Esophagus squamous epithelium (tissue), 5 donors: ENCODE results near the gene PTAR1. TPM values are rescaled to one million over a fixed set of nuclear protein-coding genes. Genes with fewer than 3 reads are reported as not detected.

Experiments
- DNase-seq: peaks from one replicate; lab custom pipeline; 2025; lab: John Stamatoyannopoulos, UW
- H3K27ac ChIP-seq, 4 donors: fragments of 200-600 bp; sonication (generic); one replicate each; pipeline ENCODE4 v1.5.1; 2016 to 2019; ENCODE audit warnings: mild to moderate bottlenecking in 1 of 4
- H3K27me3 ChIP-seq, 4 donors: fragments of 200-600 bp; sonication (generic); 1 replicate in 3 of 4; 2 replicates in 1 of 4; pipeline versions ENCODE4 v1.5.1 to v1.6.0; 2017 to 2021; ENCODE audit warnings: antibody characterized with exemption in 1 of 4
- H3K36me3 ChIP-seq, 3 donors: fragments of 200-600 bp; sonication (generic); one replicate each; pipeline ENCODE4 v1.5.1; 2016 to 2019
- H3K4me1 ChIP-seq, 3 donors: fragments of 200-600 bp; sonication (generic); one replicate each; pipeline ENCODE4 v1.5.1; 2017 to 2019
- H3K4me3 ChIP-seq, 4 donors: fragments of 200-600 bp; sonication (generic); 1 replicate in 3 of 4; 2 replicates in 1 of 4; pipeline ENCODE4 v1.5.1; 2016 to 2019; ENCODE audit warnings: mild to moderate bottlenecking in 2 of 4, moderate library complexity in 1 of 4
- H3K9me3 ChIP-seq, 3 donors: fragments of 200-600 bp; sonication (generic); one replicate each; pipeline ENCODE4 v1.5.1; 2016 to 2019
- POLR2A ChIP-seq, 4 donors: fragments of 450-650 bp; IDR thresholded peaks; one replicate each; pipeline ENCODE4 v1.6.1; 2017; ENCODE audit warnings: antibody characterized with exemption in 4 of 4, mild to moderate bottlenecking in 4 of 4, moderate library complexity in 3 of 4
- WGBS, 2 donors: methylation state at CpG; one replicate each; pipeline ENCODE4 v1.1.5; 2018; 5-methylcytosine and 5-hydroxymethylcytosine counted together
- intact Hi-C: fragments of 100-400 bp; cut with DNase I; formaldehyde crosslinking; loops from one replicate; pipeline ENCODE4 v1.15.0; 2022
- total RNA-seq, 4 donors: library from RNA; depleted of rRNA; stranded (reverse); fragments of >200 nt; gene quantifications; one replicate each; pipeline ENCODE4 v1.1.0, GENCODE V29; 2016
- TF ChIP-seq, protein P1 (sequence below), 6 experiments: fragments of 450-650 bp in 4 of 6; fragments of 200-600 bp in 2 of 6; sonication (generic) in 2 of 6; IDR thresholded peaks; one replicate each; pipeline ENCODE4 v1.5.1; 2016 to 2019; ENCODE audit warnings: antibody characterized with exemption in 6 of 6, mild to moderate bottlenecking in 4 of 6, moderate library complexity in 4 of 6
- donor health status: DM: yes; HTN: yes; CAD: no.

The PTAR1 gene
- total RNA-seq, 4 donors from 2014 or later = 19.8 to 68.3 (median 33.8) TPM

DNA sequence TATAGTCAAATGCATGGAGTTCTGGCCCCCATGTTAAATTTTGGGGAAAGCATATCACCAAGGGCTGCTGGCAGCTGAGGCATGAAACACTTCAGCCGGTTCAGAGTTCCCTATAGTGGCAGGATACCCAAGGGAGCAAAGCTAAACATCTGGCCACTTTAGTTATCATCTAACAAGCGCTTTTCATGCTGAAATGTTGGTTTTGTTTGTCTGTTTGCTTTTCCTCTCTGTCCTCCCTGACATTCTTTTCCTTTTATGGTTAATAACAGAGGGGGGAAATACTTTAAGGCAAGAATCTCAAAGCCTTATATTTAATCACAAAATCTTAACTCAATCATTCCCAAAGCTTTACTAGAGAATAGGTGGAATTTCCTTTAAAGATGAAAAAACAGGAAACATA is 99.5 kb downstream of the PTAR1 start:
- Histone ChIP-seq H3K27ac (no peak overlapping the region), H3K36me3 (no peaks in the 10 kb centered on the region), H3K4me3 (no peak overlapping the region), H3K27me3 (no peaks in the 10 kb centered on the region), H3K4me1 (no peaks in the 10 kb centered on the region), H3K9me3 (no peaks in the 10 kb centered on the region)
- no peak for TF ChIP-seq POLR2A (IDR thresholded peaks at IDR 0.05)
- TF ChIP-seq, protein P1, sequence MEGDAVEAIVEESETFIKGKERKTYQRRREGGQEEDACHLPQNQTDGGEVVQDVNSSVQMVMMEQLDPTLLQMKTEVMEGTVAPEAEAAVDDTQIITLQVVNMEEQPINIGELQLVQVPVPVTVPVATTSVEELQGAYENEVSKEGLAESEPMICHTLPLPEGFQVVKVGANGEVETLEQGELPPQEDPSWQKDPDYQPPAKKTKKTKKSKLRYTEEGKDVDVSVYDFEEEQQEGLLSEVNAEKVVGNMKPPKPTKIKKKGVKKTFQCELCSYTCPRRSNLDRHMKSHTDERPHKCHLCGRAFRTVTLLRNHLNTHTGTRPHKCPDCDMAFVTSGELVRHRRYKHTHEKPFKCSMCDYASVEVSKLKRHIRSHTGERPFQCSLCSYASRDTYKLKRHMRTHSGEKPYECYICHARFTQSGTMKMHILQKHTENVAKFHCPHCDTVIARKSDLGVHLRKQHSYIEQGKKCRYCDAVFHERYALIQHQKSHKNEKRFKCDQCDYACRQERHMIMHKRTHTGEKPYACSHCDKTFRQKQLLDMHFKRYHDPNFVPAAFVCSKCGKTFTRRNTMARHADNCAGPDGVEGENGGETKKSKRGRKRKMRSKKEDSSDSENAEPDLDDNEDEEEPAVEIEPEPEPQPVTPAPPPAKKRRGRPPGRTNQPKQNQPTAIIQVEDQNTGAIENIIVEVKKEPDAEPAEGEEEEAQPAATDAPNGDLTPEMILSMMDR (IDR thresholded peaks at IDR 0.05) = no peak
- no peak for DNase-seq
- intact Hi-C loops = no loop called here
- 61 to 67% methylated on average over 2 of the region's 2 CpGs for WGBS, 2 donors

Other genes with a start within 250 kb of the PTAR1 start
- gene APBA1, start 87.6 kb downstream of the PTAR1 start, total RNA-seq = 1 to 10 TPM; 1.3 to 8.0 (median 1.7) TPM
- not detected for gene CFAP95, start 60.8 kb upstream of the PTAR1 start, total RNA-seq